Lower leg skin (tissue), 4 donors: ENCODE data around the gene CTBP2. TPM values are rescaled to one million over a fixed set of nuclear protein-coding genes. Genes with fewer than 3 reads are reported as not detected.

Source experiments
- DNase-seq, 2 donors: peaks; one replicate each; pipeline ENCODE4 v3.0.0-alpha.2; 2019; ENCODE audit warnings: low spot score in 2 of 2
- H3K4me3 ChIP-seq: fragments of 200-600 bp; sonication (generic); 2 replicates; pipeline ENCODE4 v1.5.1; 2017; ENCODE audit warnings: mild to moderate bottlenecking, low read depth; ENCODE audit not compliant: poor library complexity, severe bottlenecking
- CTCF ChIP-seq, 3 donors: fragments of 450-650 bp; IDR thresholded peaks; one replicate each; pipeline ENCODE4 v1.5.1; 2016; ENCODE audit warnings: antibody characterized with exemption in 3 of 3, mild to moderate bottlenecking in 3 of 3, moderate library complexity in 2 of 3
- POLR2A ChIP-seq, 2 donors: fragments of 450-650 bp; IDR thresholded peaks; one replicate each; pipeline ENCODE4 v1.6.1; 2016 to 2017; ENCODE audit warnings: antibody characterized with exemption in 2 of 2, mild to moderate bottlenecking in 1 of 2, moderate library complexity in 1 of 2
- WGBS, 2 donors: methylation state at CpG; one replicate each; pipeline ENCODE4 v1.1.5; 2018; 5-methylcytosine and 5-hydroxymethylcytosine counted together
- intact Hi-C: fragments of 100-400 bp; cut with DNase I; formaldehyde crosslinking; loops from one replicate; pipeline ENCODE4 v1.15.0; 2023; ENCODE audit warnings: low total_unique reads
- total RNA-seq, 4 donors: library from RNA; depleted of rRNA; stranded (reverse); fragments of >200 nt; gene quantifications; one replicate each; pipeline ENCODE4 v1.1.0, GENCODE V29; 2016

Gene CTBP2
- total RNA-seq, 4 donors from 2014 or later: 30.3 to 39.5 (median 32.2) TPM

DNA sequence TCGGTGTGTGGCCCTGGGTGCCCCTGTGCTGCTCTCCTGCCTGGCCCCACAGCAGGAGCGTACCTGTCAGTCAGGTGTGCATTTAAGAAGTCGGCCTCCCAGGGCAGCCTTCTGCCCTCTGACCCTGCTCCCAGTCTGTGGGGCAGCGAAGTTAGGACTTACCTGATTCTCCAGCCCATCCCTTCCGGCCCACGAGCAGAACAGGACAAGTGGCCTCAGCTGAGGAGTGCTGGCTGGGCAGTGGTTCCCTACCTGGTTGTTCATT, 24.7 kb downstream of the CTBP2 start:
- intact Hi-C loops: no loop called here
- H3K4me3 ChIP-seq: no peak overlapping the region
- no peak for DNase-seq
- no peak for TF ChIP-seq CTCF (IDR thresholded peaks at IDR 0.05)
- WGBS, 2 donors: 93 to 96% methylated on average over 6 of the region's 6 CpGs

- no peak overlapping the region for H3K4me3 ChIP-seq
- TF ChIP-seq CTCF (IDR thresholded peaks at IDR 0.05) (no peak), POLR2A (IDR thresholded peaks at IDR 0.05) (no peak)
- intact Hi-C loops: no loop called here
- 84 to 87% methylated on average over 20 of the region's 20 CpGs for WGBS, 2 donors
- DNase-seq: no peak
These were observed 25.2 kb downstream of the CTBP2 start for GRCh38 chr10:125134916-125135770.

DNA sequence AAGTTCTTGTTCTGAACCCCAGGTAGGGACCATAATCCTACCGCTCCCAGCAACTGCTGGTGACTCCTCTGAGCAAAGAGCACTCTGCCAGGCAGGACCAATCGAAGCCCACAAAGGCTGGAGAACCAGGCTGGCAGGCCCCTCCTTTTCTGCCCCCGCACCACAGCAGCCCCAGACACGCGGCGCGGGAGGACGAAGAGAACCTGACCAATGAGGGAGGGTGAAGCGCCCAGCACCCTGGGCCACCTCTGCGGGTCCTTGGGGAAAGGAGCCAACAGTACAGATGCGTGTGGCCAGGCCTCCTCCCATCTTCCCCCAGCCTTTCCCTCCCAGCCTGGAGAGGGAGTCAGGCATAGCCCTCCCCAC, 25.9 kb downstream of the CTBP2 start:
- intact Hi-C loops: no loop called here
- H3K4me3 ChIP-seq: no peak overlapping the region
- TF ChIP-seq POLR2A (IDR thresholded peaks at IDR 0.05) (no peak), CTCF (IDR thresholded peaks at IDR 0.05) (no peak)
- WGBS, 2 donors: 90 to 93% methylated on average over 11 of the region's 11 CpGs
- no peak for DNase-seq

GRCh38 chr10:125133696-125134482, 26.5 kb downstream of the CTBP2 start:
- intact Hi-C loops: no loop called here
- WGBS, 2 donors: 81 to 84% methylated on average over 14 of the region's 14 CpGs

DNA sequence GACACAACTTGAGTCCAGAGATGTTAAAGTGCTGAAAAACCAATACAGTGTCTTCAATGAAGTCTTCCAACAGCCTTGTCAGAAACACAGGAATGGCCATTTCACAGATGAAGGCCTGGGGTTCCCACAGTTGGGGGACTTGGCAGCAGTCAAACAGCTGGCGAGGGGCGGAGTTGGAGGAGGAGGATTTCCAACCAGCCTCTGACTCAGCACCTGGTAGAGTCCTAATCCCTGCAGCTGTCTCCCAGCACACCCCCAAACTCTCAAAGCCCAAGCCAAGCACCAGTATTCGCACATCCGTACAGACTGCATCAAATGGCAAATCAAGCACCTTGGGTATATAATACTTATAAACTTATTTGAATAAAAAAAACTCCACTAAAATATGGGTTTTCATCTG, 28.0 kb downstream of the CTBP2 start:
- intact Hi-C loops: no loop called here
- TF ChIP-seq POLR2A (IDR thresholded peaks at IDR 0.05) (no peak), CTCF (IDR thresholded peaks at IDR 0.05) (no peak)
- no peak overlapping the region for H3K4me3 ChIP-seq
- WGBS, 2 donors: 85 to 92% methylated on average over 4 of the region's 4 CpGs
- no peak for DNase-seq

More at GRCh38 chr10:125133696-125134482, 26.5 kb downstream of the CTBP2 start:
- TF ChIP-seq POLR2A (IDR thresholded peaks at IDR 0.05): no peak
- no peak for TF ChIP-seq CTCF (IDR thresholded peaks at IDR 0.05)
- DNase-seq: no peak
- no peak overlapping the region for H3K4me3 ChIP-seq
